Muscle of leg (tissue), 9 donors: ENCODE measurements around the gene ARHGEF2. TPM values are rescaled to one million over a fixed set of nuclear protein-coding genes. Genes with fewer than 3 reads are reported as not detected.

Source experiments
- polyA plus RNA-seq, 8 donors: library from polyadenylated mRNA; unstranded; fragments of 120-200 nt; gene quantifications; one replicate each; pipeline versions ENCODE4 v1.2.1 to v1.2.3, GENCODE V29; 2013; ENCODE audit warnings: inconsistent platforms in 1 of 8, low replicate concordance in 1 of 8; ENCODE audit not compliant: insufficient read length in 8 of 8, insufficient read depth in 1 of 8
- total RNA-seq: library from RNA; stranded (reverse); fragments of 120-200 nt; gene quantifications from one replicate; pipeline ENCODE4 v1.2.4, GENCODE V29; 2013

ARHGEF2 gene
- total and polyA plus RNA-seq, 9 donors = 100 to 153 (median 139) TPM

Other genes starting within 250 kb of the ARHGEF2 start
- 28.0 TPM for gene GON4L, start 121.3 kb downstream of the ARHGEF2 start, total RNA-seq
- gene GON4L, start 121.3 kb downstream of the ARHGEF2 start, polyA plus RNA-seq = 10 to 100 TPM; 25.4 to 36.9 (median 28.2) TPM
- 12.0 TPM for gene SYT11, start 119.0 kb downstream of the ARHGEF2 start, total RNA-seq
- gene SYT11, start 119.0 kb downstream of the ARHGEF2 start, polyA plus RNA-seq = 10 to 100 TPM in 7 of 8 donors, 1 to 10 TPM in 1; 9.5 to 20.2 (median 12.0) TPM
- gene RIT1, start 67.2 kb downstream of the ARHGEF2 start, total RNA-seq = 27.7 TPM
- 10 to 100 TPM; 19.2 to 37.0 (median 25.5) TPM for gene RIT1, start 67.2 kb downstream of the ARHGEF2 start, polyA plus RNA-seq
- gene KHDC4, start 44.1 kb downstream of the ARHGEF2 start, total RNA-seq = 30.0 TPM
- gene KHDC4, start 44.1 kb downstream of the ARHGEF2 start, polyA plus RNA-seq = 10 to 100 TPM; 24.5 to 38.0 (median 29.9) TPM
- not detected for gene RXFP4, start 36.9 kb downstream of the ARHGEF2 start, total RNA-seq
- gene RXFP4, start 36.9 kb downstream of the ARHGEF2 start, polyA plus RNA-seq = under 1 TPM in 5 of 8 donors, not detected in 3; 0.12 to 0.65 (median 0.23) TPM
- 287 TPM for gene SSR2, start 42.4 kb upstream of the ARHGEF2 start, total RNA-seq
- 100 to 1,000 TPM; 210 to 323 (median 247) TPM for gene SSR2, start 42.4 kb upstream of the ARHGEF2 start, polyA plus RNA-seq
- 19.2 TPM for gene UBQLN4, start 75.3 kb upstream of the ARHGEF2 start, total RNA-seq
- gene UBQLN4, start 75.3 kb upstream of the ARHGEF2 start, polyA plus RNA-seq = 10 to 100 TPM; 40.1 to 48.0 (median 43.8) TPM
- 53.7 TPM for gene LAMTOR2, start 76.2 kb upstream of the ARHGEF2 start, total RNA-seq
- 10 to 100 TPM; 38.7 to 51.0 (median 44.9) TPM for gene LAMTOR2, start 76.2 kb upstream of the ARHGEF2 start, polyA plus RNA-seq
- not detected for gene RAB25, start 82.6 kb upstream of the ARHGEF2 start, total RNA-seq
- 1 to 10 TPM in 3 of 8 donors, under 1 TPM in 5; 0.16 to 7.4 (median 0.30) TPM for gene RAB25, start 82.6 kb upstream of the ARHGEF2 start, polyA plus RNA-seq
- gene MEX3A, start 103.9 kb upstream of the ARHGEF2 start, total RNA-seq = 9.4 TPM
- gene MEX3A, start 103.9 kb upstream of the ARHGEF2 start, polyA plus RNA-seq = 10 to 100 TPM; 15.8 to 32.4 (median 25.8) TPM
- gene LMNA, start 136.2 kb upstream of the ARHGEF2 start, total RNA-seq = 371 TPM
- 100 to 1,000 TPM; 335 to 408 (median 371) TPM for gene LMNA, start 136.2 kb upstream of the ARHGEF2 start, polyA plus RNA-seq
- gene SEMA4A, start 175.0 kb upstream of the ARHGEF2 start, total RNA-seq = 2.5 TPM
- 1 to 10 TPM; 1.5 to 5.4 (median 3.3) TPM for gene SEMA4A, start 175.0 kb upstream of the ARHGEF2 start, polyA plus RNA-seq
- 6.3 TPM for gene SLC25A44, start 215.6 kb upstream of the ARHGEF2 start, total RNA-seq
- gene SLC25A44, start 215.6 kb upstream of the ARHGEF2 start, polyA plus RNA-seq = 10 to 100 TPM; 10.2 to 12.1 (median 11.1) TPM
- gene PMF1, start 234.5 kb upstream of the ARHGEF2 start, total RNA-seq = 51.8 TPM
- 10 to 100 TPM; 42.2 to 53.0 (median 43.7) TPM for gene PMF1, start 234.5 kb upstream of the ARHGEF2 start, polyA plus RNA-seq